Naive thymus-derived CD4-positive, alpha-beta T cell (primary cell): Measurements from ENCODE around the gene RGL3. TPM values are rescaled to one million over a fixed set of nuclear protein-coding genes. Genes with fewer than 3 reads are reported as not detected.
"Not testable (repeated sequence)": the region's sequence is repeated elsewhere in the genome, so short reads cannot be mapped to it uniquely, and the experiment has no call there.

Experiments
- ATAC-seq: fragments of 150-1000 bp; cut with Tn5 transposase; 2 replicates; pipeline ENCODE4 v1.10.0; 2021; ENCODE audit warnings: mild to moderate bottlenecking, moderate library complexity
- CTCF ChIA-PET: fragments of 350-600 bp; sonication (Branson Sonifier 250); formaldehyde crosslinking; loops from one replicate; lab custom pipeline; 2021; ENCODE audit warnings: antibody characterized with exemption; lab: Charles Lee
- POLR2A ChIA-PET: fragments of 350-600 bp; sonication (Branson Sonifier 250); formaldehyde crosslinking; loops from one replicate; lab custom pipeline; 2021; ENCODE audit warnings: antibody characterized with exemption, inconsistent platforms; lab: Charles Lee
- DNase-seq, 9 donors: peaks; one replicate each; pipeline versions ENCODE4 v3.0.0 to v3.0.0-alpha.2; 2020 to 2022; ENCODE audit warnings: mixed read lengths in 1 of 9
- H3K27ac ChIP-seq: one replicate; pipeline ENCODE4 v1.7.0; 2013; ENCODE audit warnings: mild to moderate bottlenecking, low read depth, low read length, moderate library complexity
- H3K27me3 ChIP-seq, 2 donors: one replicate each; pipeline ENCODE4 v1.7.0; 2013; ENCODE audit warnings: low read length in 2 of 2, mild to moderate bottlenecking in 2 of 2, moderate library complexity in 2 of 2; ENCODE audit not compliant: control insufficient read depth in 2 of 2, insufficient read depth in 2 of 2
- H3K36me3 ChIP-seq, 3 experiments: 1 replicate in 2 of 3; 2 replicates in 1 of 3; pipeline ENCODE4 v1.7.0; 2013; ENCODE audit warnings: low read length in 3 of 3, mild to moderate bottlenecking in 3 of 3, moderate library complexity in 1 of 3; ENCODE audit not compliant: insufficient read depth in 3 of 3, control insufficient read depth in 2 of 3
- H3K4me1 ChIP-seq, 2 donors: one replicate each; pipeline ENCODE4 v1.7.0; 2013; ENCODE audit warnings: low read length in 2 of 2, mild to moderate bottlenecking in 2 of 2, moderate library complexity in 1 of 2; ENCODE audit not compliant: control insufficient read depth in 2 of 2, insufficient read depth in 2 of 2
- H3K4me3 ChIP-seq: 2 replicates; pipeline ENCODE4 v1.7.0; 2013; ENCODE audit warnings: mild to moderate bottlenecking, low read length
- H3K9me3 ChIP-seq, 3 experiments: 1 replicate in 2 of 3; 2 replicates in 1 of 3; pipeline ENCODE4 v1.7.0; 2013; ENCODE audit warnings: low read length in 3 of 3; ENCODE audit not compliant: control insufficient read depth in 2 of 3
- H3K27ac Mint-ChIP-seq, 9 donors: one replicate each; pipeline ENCODE4 v1.8.0; 2020 to 2022; ENCODE audit warnings: mixed read lengths in 9 of 9, mild to moderate bottlenecking in 8 of 9, moderate library complexity in 5 of 9, inconsistent platforms in 2 of 9
- H3K27me3 Mint-ChIP-seq, 5 donors: one replicate each; pipeline ENCODE4 v1.8.0; 2021 to 2022; ENCODE audit warnings: mixed read lengths in 5 of 5, mild to moderate bottlenecking in 1 of 5
- H3K36me3 Mint-ChIP-seq, 5 donors: one replicate each; pipeline ENCODE4 v1.8.0; 2020 to 2022; ENCODE audit warnings: mixed read lengths in 5 of 5, mild to moderate bottlenecking in 3 of 5, inconsistent platforms in 1 of 5
- H3K4me1 Mint-ChIP-seq, 7 donors: one replicate each; pipeline ENCODE4 v1.8.0; 2020 to 2022; ENCODE audit warnings: mixed read lengths in 7 of 7, mild to moderate bottlenecking in 3 of 7, inconsistent platforms in 1 of 7
- H3K4me3 Mint-ChIP-seq, 10 donors: one replicate each; pipeline ENCODE4 v1.8.0; 2020 to 2022; ENCODE audit warnings: mild to moderate bottlenecking in 10 of 10, mixed read lengths in 10 of 10, moderate library complexity in 6 of 10, inconsistent platforms in 2 of 10
- H3K9me3 Mint-ChIP-seq, 11 donors: one replicate each; pipeline ENCODE4 v1.8.0; 2020 to 2022; ENCODE audit warnings: mixed read lengths in 11 of 11, mild to moderate bottlenecking in 4 of 11, inconsistent platforms in 1 of 11, moderate library complexity in 1 of 11
- intact Hi-C, 2 donors: fragments of 100-400 bp; cut with micrococcal nuclease; formaldehyde crosslinking; loops; one replicate each; pipeline ENCODE4 v1.15.1; 2023
- polyA plus RNA-seq, 2 donors: library from polyadenylated mRNA; unstranded; fragments of 300-500 nt; fragmentation: Illumina TruSeq; gene quantifications; one replicate each; pipeline ENCODE4 v1.2.3, GENCODE V29; 2021
- total RNA-seq, 6 experiments: library from RNA in 5 of 6; stranded (reverse) in 5 of 6; gene quantifications; 1 replicate in 5 of 6; 2 replicates in 1 of 6; pipeline ENCODE4 v1.2.3 and lab custom pipeline; 2021 to 2026

RGL3 gene
- total and polyA plus RNA-seq, 7 experiments from 2014 or later, result not detected

DNA sequence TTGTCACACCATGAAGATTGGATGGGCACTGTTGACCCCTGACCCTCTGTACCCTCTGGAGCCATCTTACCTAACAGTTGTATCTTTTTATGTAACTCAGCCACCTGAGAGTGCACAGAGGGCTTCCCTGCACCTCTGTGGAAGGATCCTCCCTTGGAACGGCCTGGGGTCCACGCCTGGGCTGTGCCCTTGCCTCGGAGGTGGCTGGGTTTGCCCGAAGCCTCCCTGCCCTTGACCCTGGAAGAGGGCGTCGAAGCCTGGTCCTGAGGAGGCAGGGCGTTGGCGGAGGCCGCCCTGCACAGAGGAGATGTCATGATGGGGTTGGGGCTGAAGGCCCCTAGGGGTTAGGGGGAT is 15.6 kb upstream of the RGL3 start:
- peak overlapping the region; percentile 77 for H3K4me3 ChIP-seq
- Mint-ChIP-seq H3K27ac (peak overlapping the region; percentile 91 to 98 (median 97)), H3K4me1 (peaks cover 10 to 34% (median 24%) of the 10 kb centered on the region in 7 donors), H3K27me3 (peaks cover 0 to 9% (median 0%) of the 10 kb centered on the region in 5 donors), H3K36me3 (peaks cover 0 to 13% (median 5%) of the 10 kb centered on the region in 5 donors), H3K9me3 (no peaks in the 10 kb centered on the region), H3K4me3 (peak overlapping the region; percentile 96 to 100 (median 99))
- DNase-seq (no peak), ATAC-seq (peak; percentile 1)
- peak overlapping the region; percentile 77 for H3K27ac ChIP-seq
- peaks cover 13 to 16% of the 10 kb centered on the region in 2 donors for H3K4me1 ChIP-seq
- no peaks in the 10 kb centered on the region for H3K27me3 ChIP-seq
- CTCF ChIA-PET, result interaction anchor here (0.9 to 1.9 kb wide), 3 partner anchors 43 to 57 kb away, joined by 3 to 7 read pairs (median 3); no protein-coding TSS in a partner anchor
- intact Hi-C loops, result loop anchor here (1.0 to 5.0 kb wide), 18 partner anchors 12 to 1716 kb away; partner anchors contain the start of genes CCDC159 (in 2 of the 2), ECSIT (in 2 of the 2), ELOF1 (in 2 of the 2) and TMEM205 (in 2 of the 2)
- H3K36me3 ChIP-seq, result peaks cover 0 to 25% (median 7%) of the 10 kb centered on the region in 3 experiments
- no peaks in the 10 kb centered on the region for H3K9me3 ChIP-seq
- POLR2A ChIA-PET, result interaction anchor here (1.0 to 1.9 kb wide), 4 partner anchors 51 to 94 kb away, joined by 4 to 24 read pairs (median 8); partner anchors contain the start of genes ECSIT and SWSAP1

DNA sequence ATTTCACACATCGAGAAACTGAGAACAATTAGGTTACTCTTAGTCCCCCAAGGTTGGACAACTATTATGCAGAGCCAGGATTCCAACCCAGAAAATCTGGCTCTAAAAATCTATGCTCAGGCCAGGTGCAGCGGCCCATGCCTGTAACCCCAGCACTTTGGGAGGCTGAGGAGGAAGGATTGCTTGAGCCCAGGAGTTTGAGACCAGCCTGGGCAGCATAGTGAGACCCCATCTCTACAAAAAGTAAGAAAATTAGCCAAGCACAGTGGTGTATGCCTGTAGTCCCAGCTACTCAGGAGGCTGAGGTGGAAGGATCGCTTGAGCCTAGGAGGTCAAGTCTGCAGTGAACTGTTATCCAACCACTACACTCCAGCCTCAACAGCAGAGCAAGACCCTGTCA is 14.4 kb upstream of the RGL3 start:
- CTCF ChIA-PET, H3K4me3 ChIP-seq, H3K27ac Mint-ChIP-seq, H3K27me3 ChIP-seq, H3K9me3 Mint-ChIP-seq, POLR2A ChIA-PET, H3K9me3 ChIP-seq, intact Hi-C loops, H3K27me3 Mint-ChIP-seq, DNase-seq, H3K27ac ChIP-seq, ATAC-seq: not testable (repeated sequence)
- Histone ChIP-seq H3K4me1 (peaks cover 13 to 16% of the 10 kb centered on the region in 2 donors), H3K36me3 (peaks cover 0 to 18% (median 7%) of the 10 kb centered on the region in 3 experiments)
- peak overlapping the region in 2 of 10 donors; percentile 13 to 23 for H3K4me3 Mint-ChIP-seq
- H3K36me3 Mint-ChIP-seq, result peaks cover 0 to 13% (median 5%) of the 10 kb centered on the region in 5 donors
- peaks cover 10 to 34% (median 24%) of the 10 kb centered on the region in 7 donors for H3K4me1 Mint-ChIP-seq

- CTCF ChIA-PET, result no interaction called here
- no peaks in the 10 kb centered on the region for H3K9me3 ChIP-seq
- peaks cover 0 to 3% (median 0%) of the 10 kb centered on the region in 11 donors for H3K9me3 Mint-ChIP-seq
- H3K27me3 ChIP-seq, result peaks cover 8 to 18% of the 10 kb centered on the region in 2 donors
- no peaks in the 10 kb centered on the region for H3K36me3 ChIP-seq
- intact Hi-C loops, result no loop called here
- no peak overlapping the region for H3K4me3 ChIP-seq
- peaks cover 14 to 24% of the 10 kb centered on the region in 2 donors for H3K4me1 ChIP-seq
- POLR2A ChIA-PET, result no interaction called here
- H3K4me3 Mint-ChIP-seq, result no peak overlapping the region
- H3K27ac Mint-ChIP-seq, result peak overlapping the region in 1 of 9 donors; percentile 49
- H3K4me1 Mint-ChIP-seq, result peaks cover 16 to 23% (median 21%) of the 10 kb centered on the region in 7 donors
- H3K36me3 Mint-ChIP-seq, result no peaks in the 10 kb centered on the region
- ATAC-seq, result no peak
- H3K27me3 Mint-ChIP-seq, result peaks cover 15 to 31% (median 18%) of the 10 kb centered on the region in 5 donors
- H3K27ac ChIP-seq, result no peak overlapping the region
- no peak for DNase-seq
These were observed 7.5 kb upstream of the RGL3 start for GRCh38 chr19:11426656-11427055.

GRCh38 chr19:11425719-11426457 is 6.8 kb upstream of the RGL3 start:
- Mint-ChIP-seq H3K4me1 (peaks cover 22 to 29% (median 28%) of the 10 kb centered on the region in 7 donors), H3K27me3 (peaks cover 21 to 38% (median 23%) of the 10 kb centered on the region in 5 donors), H3K36me3 (no peaks in the 10 kb centered on the region), H3K27ac (peak overlapping the region in 1 of 9 donors; percentile 45), H3K4me3 (no peak overlapping the region), H3K9me3 (peaks cover 0 to 3% (median 0%) of the 10 kb centered on the region in 11 donors)
- intact Hi-C loops, result no loop called here
- CTCF ChIA-PET, result no interaction called here
- Histone ChIP-seq H3K4me1 (peaks cover 14 to 31% of the 10 kb centered on the region in 2 donors), H3K4me3 (no peak overlapping the region), H3K27me3 (peaks cover 9 to 24% of the 10 kb centered on the region in 2 donors), H3K36me3 (no peaks in the 10 kb centered on the region), H3K9me3 (no peaks in the 10 kb centered on the region), H3K27ac (no peak overlapping the region)
- DNase-seq (no peak), ATAC-seq (no peak)
- POLR2A ChIA-PET, result no interaction called here

- Mint-ChIP-seq H3K9me3 (peaks cover 0 to 3% (median 0%) of the 10 kb centered on the region in 11 donors), H3K4me1 (peaks cover 27 to 44% (median 33%) of the 10 kb centered on the region in 7 donors), H3K27me3 (peaks cover 32 to 50% (median 40%) of the 10 kb centered on the region in 5 donors), H3K27ac (peak overlapping the region in 1 of 9 donors; percentile 41), H3K36me3 (no peaks in the 10 kb centered on the region), H3K4me3 (peak overlapping the region in 7 of 10 donors; percentile 7 to 85 (median 77))
- Histone ChIP-seq H3K36me3 (no peaks in the 10 kb centered on the region), H3K27me3 (peaks cover 9 to 36% of the 10 kb centered on the region in 2 donors), H3K27ac (no peak overlapping the region), H3K9me3 (no peaks in the 10 kb centered on the region), H3K4me3 (no peak overlapping the region), H3K4me1 (peaks cover 14 to 40% of the 10 kb centered on the region in 2 donors)
- intact Hi-C loops, result loop anchor here in 1 of 2 donors (2.0 kb wide), 1 partner anchor 43 kb away; no protein-coding TSS in a partner anchor
- ATAC-seq (no peak), DNase-seq (no peak)
- ChIA-PET CTCF (no interaction called here), POLR2A (interaction anchor here (5.4 kb wide), 1 partner anchor 49 kb away, joined by 31 read pairs; the partner anchor contains the start of gene SWSAP1)
These were observed 4.7 kb upstream of the RGL3 start for GRCh38 chr19:11423791-11424181.

DNA sequence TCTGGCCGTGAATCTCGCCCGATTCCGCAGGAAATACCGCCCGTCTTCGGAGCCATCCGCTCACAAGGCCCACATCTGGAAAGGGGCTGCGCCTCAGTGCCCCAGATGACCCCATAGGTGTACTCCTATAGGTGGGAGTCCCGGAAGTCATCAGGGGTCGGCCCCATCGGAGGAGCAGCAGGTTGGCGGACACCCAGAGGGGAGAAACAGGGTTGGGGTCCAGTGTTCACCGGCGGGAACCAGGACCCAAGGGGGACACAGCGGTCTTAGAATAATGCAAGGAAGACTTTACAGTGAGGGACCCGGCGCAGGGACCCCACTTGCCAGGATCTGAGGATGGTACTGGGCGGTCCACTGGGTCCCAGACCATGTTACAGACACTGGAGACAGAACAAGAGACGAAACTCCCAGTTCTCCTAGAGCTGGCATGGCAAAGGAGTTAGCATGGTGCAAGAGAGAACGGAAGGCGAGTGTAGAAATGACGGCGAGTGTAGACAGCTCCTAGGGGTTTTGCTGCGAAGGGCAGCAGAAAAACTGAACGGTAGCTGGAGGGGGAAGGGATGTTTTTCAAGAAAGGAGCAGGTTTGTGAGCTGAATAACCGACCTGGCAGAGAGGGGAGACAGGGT is 4.2 kb upstream of the RGL3 start:
- DNase-seq, result no peak
- Histone ChIP-seq H3K9me3 (no peaks in the 10 kb centered on the region), H3K4me3 (no peak overlapping the region), H3K36me3 (no peaks in the 10 kb centered on the region), H3K27ac (no peak overlapping the region), H3K4me1 (peaks cover 14 to 40% of the 10 kb centered on the region in 2 donors), H3K27me3 (peaks cover 9 to 36% of the 10 kb centered on the region in 2 donors)
- Mint-ChIP-seq H3K36me3 (no peaks in the 10 kb centered on the region), H3K4me3 (peak overlapping the region; percentile 23 to 85 (median 81)), H3K27me3 (peaks cover 34 to 55% (median 41%) of the 10 kb centered on the region in 5 donors), H3K27ac (peak overlapping the region in 2 of 9 donors; percentile 41 to 51), H3K4me1 (peaks cover 27 to 45% (median 35%) of the 10 kb centered on the region in 7 donors), H3K9me3 (peaks cover 0 to 3% (median 0%) of the 10 kb centered on the region in 11 donors)
- ATAC-seq, result no peak
- CTCF ChIA-PET, result no interaction called here
- intact Hi-C loops, result loop anchor here in 1 of 2 donors (2.0 kb wide), 1 partner anchor 42 kb away; no protein-coding TSS in a partner anchor
- POLR2A ChIA-PET, result interaction anchor here (1.7 to 5.4 kb wide), 3 partner anchors 8 to 48 kb away, joined by 5 to 31 read pairs (median 6); partner anchors contain the start of gene SWSAP1
